H9 (cell line): Measurements from ENCODE around the gene KCMF1. TPM values are rescaled to one million over a fixed set of nuclear protein-coding genes. Genes with fewer than 3 reads are reported as not detected.

Experiments
- DNase-seq: peaks from one replicate; pipeline ENCODE4 v3.0.0-alpha.2; 2017
- H2AFZ ChIP-seq: one replicate; pipeline ENCODE4 v1.6.1; 2013; ENCODE audit warnings: mild to moderate bottlenecking, low read length, control low read depth, moderate library complexity
- H2AK5ac ChIP-seq: 2 replicates; pipeline ENCODE4 v1.6.1; 2013; ENCODE audit warnings: low read length, control low read depth, mixed read lengths; ENCODE audit not compliant: insufficient read length
- H2BK120ac ChIP-seq: one replicate; pipeline ENCODE4 v1.6.1; 2013; ENCODE audit warnings: low read depth, mild to moderate bottlenecking, low read length, control low read depth, inconsistent platforms; ENCODE audit not compliant: poor library complexity, severe bottlenecking
- H2BK12ac ChIP-seq: 2 replicates; pipeline ENCODE4 v1.6.1; 2013; ENCODE audit warnings: low read length, control low read depth, mixed read lengths, low read depth; ENCODE audit not compliant: insufficient read length
- H2BK15ac ChIP-seq: 2 replicates; pipeline ENCODE4 v1.6.1; 2013; ENCODE audit warnings: low read depth, low read length, control low read depth
- H2BK20ac ChIP-seq: one replicate; pipeline ENCODE4 v1.6.1; 2013; ENCODE audit warnings: low read depth, mild to moderate bottlenecking, low read length, control low read depth, inconsistent platforms; ENCODE audit not compliant: poor library complexity, severe bottlenecking
- H2BK5ac ChIP-seq: 2 replicates; pipeline ENCODE4 v1.6.1; 2013; ENCODE audit warnings: low read length, control low read depth, mixed read lengths; ENCODE audit not compliant: insufficient read length
- H3K14ac ChIP-seq: 2 replicates; pipeline ENCODE4 v1.6.1; 2013; ENCODE audit warnings: low read length, control low read depth; ENCODE audit not compliant: insufficient read depth
- H3K18ac ChIP-seq: 2 replicates; pipeline ENCODE4 v1.6.1; 2013; ENCODE audit warnings: low read depth, mild to moderate bottlenecking, mixed read lengths, low read length, control low read depth; ENCODE audit not compliant: insufficient read length
- H3K23ac ChIP-seq: 2 replicates; pipeline ENCODE4 v1.6.1; 2013; ENCODE audit warnings: low read length, control low read depth, mixed read lengths, low read depth; ENCODE audit not compliant: insufficient read length
- H3K23me2 ChIP-seq: 2 replicates; pipeline ENCODE4 v1.6.1; 2013; ENCODE audit warnings: low read depth, mild to moderate bottlenecking, mixed read lengths, low read length, control low read depth; ENCODE audit not compliant: insufficient read length, poor library complexity, severe bottlenecking
- H3K27ac ChIP-seq: 2 replicates; pipeline ENCODE4 v1.5.1; 2013; ENCODE audit warnings: low read length, control low read depth, mixed read lengths, low read depth; ENCODE audit not compliant: insufficient read length
- H3K27me3 ChIP-seq: 2 replicates; pipeline ENCODE4 v1.6.1; 2013; ENCODE audit warnings: low read length, control low read depth, inconsistent platforms; ENCODE audit not compliant: insufficient read depth
- H3K4ac ChIP-seq: 2 replicates; pipeline ENCODE4 v1.6.1; 2013; ENCODE audit warnings: low read depth, mild to moderate bottlenecking, control low read depth, inconsistent platforms, low read length, moderate library complexity
- H3K4me1 ChIP-seq: 2 replicates; pipeline ENCODE4 v1.6.1; 2013; ENCODE audit warnings: low read length, control low read depth, inconsistent platforms; ENCODE audit not compliant: insufficient read depth
- H3K4me2 ChIP-seq: 2 replicates; pipeline ENCODE4 v1.6.1; 2013; ENCODE audit warnings: low read length, control low read depth, mixed read lengths; ENCODE audit not compliant: insufficient read length, insufficient read depth
- H3K56ac ChIP-seq: 2 replicates; pipeline ENCODE4 v1.6.1; 2013; ENCODE audit warnings: low read depth, mild to moderate bottlenecking, mixed read lengths, low read length, control low read depth; ENCODE audit not compliant: insufficient read length
- H3K79me1 ChIP-seq: 2 replicates; pipeline ENCODE4 v1.6.1; 2013; ENCODE audit warnings: low read depth, mild to moderate bottlenecking, moderate library complexity, low read length, control low read depth, inconsistent platforms; ENCODE audit not compliant: insufficient read depth, poor library complexity, severe bottlenecking
- H3K79me2 ChIP-seq: 2 replicates; pipeline ENCODE4 v1.6.1; 2013; ENCODE audit warnings: low read length, control low read depth, inconsistent platforms; ENCODE audit not compliant: insufficient read depth
- H3K9ac ChIP-seq: 2 replicates; pipeline ENCODE4 v1.6.1; 2013; ENCODE audit warnings: low read length, control low read depth, mixed read lengths; ENCODE audit not compliant: insufficient read length; ENCODE audit errors: extremely low read depth
- H3K9me3 ChIP-seq: one replicate; pipeline ENCODE4 v1.6.1; 2013; ENCODE audit warnings: low read depth, low read length, inconsistent platforms; ENCODE audit not compliant: control insufficient read depth
- H3T11ph ChIP-seq: one replicate; pipeline ENCODE4 v1.6.1; 2013; ENCODE audit warnings: mild to moderate bottlenecking, low read length, control low read depth, inconsistent platforms
- H4K20me1 ChIP-seq: one replicate; pipeline ENCODE4 v1.6.1; 2013; ENCODE audit not compliant: control insufficient read depth, insufficient read length, insufficient read depth
- H4K5ac ChIP-seq: 2 replicates; pipeline ENCODE4 v1.6.1; 2013; ENCODE audit warnings: low read depth, mild to moderate bottlenecking, mixed read lengths, low read length, control low read depth; ENCODE audit not compliant: insufficient read length
- H4K8ac ChIP-seq: replicated peaks from 2 replicates; pipeline ENCODE4 v1.6.1; 2013; ENCODE audit warnings: low read length, control low read depth, mixed read lengths, low read depth; ENCODE audit not compliant: insufficient read length
- H4K91ac ChIP-seq: 2 replicates; pipeline ENCODE4 v1.6.1; 2013; ENCODE audit warnings: low read depth, mild to moderate bottlenecking, moderate library complexity, mixed read lengths, low read length, control low read depth; ENCODE audit not compliant: insufficient read length
- H3K27ac Mint-ChIP-seq, 3 experiments: 2 replicates in 2 of 3; 3 replicates in 1 of 3; pipeline ENCODE4 v1.8.0; 2020 to 2021; ENCODE audit warnings: mixed read lengths in 3 of 3, mild to moderate bottlenecking in 1 of 3, moderate library complexity in 1 of 3
- H3K27me3 Mint-ChIP-seq: 2 replicates; pipeline ENCODE4 v1.8.0; 2021; ENCODE audit warnings: low read depth, mild to moderate bottlenecking, moderate library complexity, mixed read lengths
- H3K36me3 Mint-ChIP-seq, 3 experiments: 2 replicates in 2 of 3; 3 replicates in 1 of 3; pipeline ENCODE4 v1.8.0; 2020 to 2021; ENCODE audit warnings: low read depth in 3 of 3, mixed read lengths in 3 of 3; ENCODE audit not compliant: insufficient read depth in 1 of 3
- H3K4me1 Mint-ChIP-seq, 2 experiments: 2 replicates each; pipeline ENCODE4 v1.8.0; 2020; ENCODE audit warnings: mixed read lengths in 2 of 2
- H3K4me3 Mint-ChIP-seq, 2 experiments: 2 replicates in 1 of 2; 3 replicates in 1 of 2; pipeline ENCODE4 v1.8.0; 2020 to 2021; ENCODE audit warnings: mild to moderate bottlenecking in 2 of 2, mixed read lengths in 2 of 2, moderate library complexity in 1 of 2
- H3K9me3 Mint-ChIP-seq, 2 experiments: 2 replicates in 1 of 2; 3 replicates in 1 of 2; pipeline ENCODE4 v1.8.0; 2020; ENCODE audit warnings: mild to moderate bottlenecking in 2 of 2, mixed read lengths in 2 of 2, moderate library complexity in 1 of 2
- CTCF ChIP-seq: fragments of 200-600 bp; sonication (generic); conservative IDR thresholded peaks from 3 replicates; pipeline ENCODE4 v1.8.0; 2021; ENCODE audit warnings: antibody characterized with exemption, mild to moderate bottlenecking
- WGBS: extraction: QIAGEN DNeasy Blood & Tissue Kit; methylation state at CpG from one replicate; pipeline ENCODE4 v1.1.7; 2013; ENCODE audit warnings: missing lambda C conversion rate, low lambda C conversion rate, mixed read lengths; ENCODE audit not compliant: insufficient read length; ENCODE audit errors: extremely low coverage; 5-methylcytosine and 5-hydroxymethylcytosine counted together
- total RNA-seq: library from RNA; stranded (reverse); gene quantifications from 2 replicates; pipeline ENCODE4 v1.2.1, GENCODE V29; 2021

The KCMF1 gene
- total RNA-seq, 1 experiment from 2014 or later, result 113 TPM

- H3K36me3 Mint-ChIP-seq, result peaks cover 16 to 28% (median 21%) of the 10 kb centered on the region in 3 experiments; a peak in 6 of 7 replicates
- H3K4me1 ChIP-seq, result no peaks in the 10 kb centered on the region
- H4K5ac ChIP-seq, result no peak overlapping the region
- no peak overlapping the region for H3K4me2 ChIP-seq
- no peak for TF ChIP-seq CTCF
- no peak overlapping the region for H2BK15ac ChIP-seq
- H3K4ac ChIP-seq, result no peak overlapping the region
- no peak overlapping the region for H3K4me3 Mint-ChIP-seq
- no peaks in the 10 kb centered on the region for H3K23me2 ChIP-seq
- H4K20me1 ChIP-seq, result no peaks in the 10 kb centered on the region
- H3K27ac ChIP-seq, result no peak overlapping the region
- DNase-seq, result no peak
- H2BK12ac ChIP-seq, result no peak overlapping the region
- H3K79me1 ChIP-seq, result peaks cover 4% of the 10 kb centered on the region
- H4K91ac ChIP-seq, result no peak overlapping the region
- H2BK120ac ChIP-seq, result no peak overlapping the region
- no peak overlapping the region for H4K8ac ChIP-seq
- no peaks in the 10 kb centered on the region for H3K9me3 ChIP-seq
- no peaks in the 10 kb centered on the region for H3K4me1 Mint-ChIP-seq
- no peak overlapping the region for H3K14ac ChIP-seq
- no peak overlapping the region for H3K9ac ChIP-seq
- no peak overlapping the region for H3K23ac ChIP-seq
- H3K56ac ChIP-seq, result no peak overlapping the region
- H3K27me3 Mint-ChIP-seq, result no peaks in the 10 kb centered on the region
- H3K27ac Mint-ChIP-seq, result no peak overlapping the region
- no peak overlapping the region for H2BK20ac ChIP-seq
- no peaks in the 10 kb centered on the region for H3K27me3 ChIP-seq
- H2AFZ ChIP-seq, result no peak overlapping the region
- no peak overlapping the region for H2BK5ac ChIP-seq
- H3K79me2 ChIP-seq, result peaks cover 36% of the 10 kb centered on the region; the same call in 1 of the 2 replicates
- H3K18ac ChIP-seq, result no peak overlapping the region
- WGBS, result no CpG with 5 or more reads among the region's 2 CpGs
- no peak overlapping the region for H3T11ph ChIP-seq
- no peaks in the 10 kb centered on the region; a peak in 2 of 5 replicates for H3K9me3 Mint-ChIP-seq
- no peak overlapping the region for H2AK5ac ChIP-seq
These were observed 30.6 kb downstream of the KCMF1 start for GRCh38 chr2:85001595-85001994.
